ENCODE data around the gene DFFA.
"Not testable (repeated sequence)": the region's sequence is repeated elsewhere in the genome, so short reads cannot be mapped to it uniquely, and the experiment has no call there.

The DFFA gene

DNA sequence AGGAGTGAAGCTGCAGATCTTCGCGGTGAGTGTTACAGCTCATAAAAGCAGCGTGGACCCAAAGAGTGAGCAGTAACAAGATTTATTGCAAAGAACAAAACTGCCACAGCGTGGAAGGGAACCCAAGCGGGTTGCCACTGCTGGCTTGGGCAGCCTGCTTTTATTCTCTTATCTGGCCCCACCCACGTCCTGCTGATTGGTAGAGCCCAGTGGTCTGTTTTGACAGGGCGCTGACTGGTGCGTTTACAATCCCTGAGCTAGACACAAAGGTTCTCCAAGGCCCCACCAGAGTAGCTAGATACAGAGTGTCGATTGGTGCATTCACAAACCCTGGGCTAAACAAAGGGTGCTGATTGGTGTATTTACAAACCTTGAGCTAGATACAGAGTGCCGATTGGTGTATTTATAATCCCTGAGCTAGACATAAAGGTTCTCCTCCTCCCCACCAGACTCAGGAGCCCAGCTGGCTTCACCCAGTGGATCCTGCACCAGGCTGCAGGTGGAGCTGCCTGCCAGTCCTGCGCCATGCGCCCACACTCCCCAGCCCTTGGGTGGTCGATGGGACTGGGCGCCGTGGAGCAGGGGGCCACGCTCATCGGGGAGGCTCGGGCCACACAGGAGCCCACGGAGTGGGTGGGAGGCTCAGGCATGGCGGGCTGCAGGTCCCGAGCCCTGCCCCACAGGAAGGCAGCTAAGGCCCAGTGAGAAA, 46.3 kb downstream of the DFFA start:
- DNase-seq = not testable (repeated sequence)

DNA sequence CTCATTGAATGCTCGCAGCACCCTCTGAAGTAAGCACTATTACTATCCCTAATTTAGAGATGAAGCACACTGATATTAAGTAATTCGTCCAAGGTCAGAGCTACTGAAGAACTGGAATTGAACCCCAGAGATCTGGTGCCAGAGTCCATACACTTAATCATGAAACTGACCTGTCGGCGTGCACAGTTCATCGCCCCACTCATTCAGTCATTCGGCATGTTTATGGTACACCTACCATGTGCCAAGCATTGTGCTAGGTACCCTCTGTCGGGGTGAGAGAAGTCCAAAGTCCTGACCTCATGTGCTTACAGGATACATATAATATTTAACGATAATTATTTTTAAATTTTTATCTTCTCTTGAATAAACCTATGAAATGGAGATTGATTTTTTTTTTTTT, 47.7 kb downstream of the DFFA start:
- DNase-seq = no peak

DNA sequence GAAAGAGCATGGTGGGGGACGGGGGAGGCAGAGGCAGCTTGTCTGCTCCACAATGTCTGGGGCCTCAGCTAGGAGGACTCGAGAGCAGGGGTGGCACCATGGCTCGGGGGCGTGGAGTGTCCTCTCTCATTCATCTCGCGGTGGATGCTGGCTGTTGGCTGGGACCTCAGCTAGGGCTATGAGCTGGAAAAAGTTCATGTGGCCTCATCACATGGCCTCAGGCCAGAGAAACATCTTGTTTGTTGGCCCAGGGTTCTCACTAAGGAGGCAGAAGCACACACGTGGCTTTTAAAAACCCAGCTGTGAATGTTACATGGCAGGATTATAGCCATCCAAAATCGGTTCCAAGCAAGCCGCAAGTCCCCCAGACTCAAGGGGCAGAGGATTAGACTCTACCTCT, 48.3 kb downstream of the DFFA start:
- no peak for DNase-seq

DNA sequence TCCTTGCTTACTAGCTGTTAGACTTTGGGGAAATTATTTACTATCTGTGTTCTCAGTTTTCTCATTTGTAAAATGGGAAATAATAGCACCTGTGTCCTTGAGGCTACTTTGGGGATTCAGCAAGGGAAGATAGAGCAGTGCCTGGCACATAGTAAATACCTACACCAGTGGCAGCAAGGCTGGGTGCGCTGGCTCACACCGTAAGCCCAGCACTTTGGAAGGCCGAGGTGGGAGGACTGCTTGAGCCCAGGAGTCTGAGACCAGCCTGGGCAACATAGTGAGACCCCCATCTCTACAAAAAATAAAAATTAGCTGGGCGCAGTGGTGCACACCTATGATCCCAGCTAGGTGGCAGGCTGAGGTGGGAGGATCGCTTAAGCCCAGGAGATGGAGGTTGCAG, 50.7 kb downstream of the DFFA start:
- no peak for DNase-seq

DNA sequence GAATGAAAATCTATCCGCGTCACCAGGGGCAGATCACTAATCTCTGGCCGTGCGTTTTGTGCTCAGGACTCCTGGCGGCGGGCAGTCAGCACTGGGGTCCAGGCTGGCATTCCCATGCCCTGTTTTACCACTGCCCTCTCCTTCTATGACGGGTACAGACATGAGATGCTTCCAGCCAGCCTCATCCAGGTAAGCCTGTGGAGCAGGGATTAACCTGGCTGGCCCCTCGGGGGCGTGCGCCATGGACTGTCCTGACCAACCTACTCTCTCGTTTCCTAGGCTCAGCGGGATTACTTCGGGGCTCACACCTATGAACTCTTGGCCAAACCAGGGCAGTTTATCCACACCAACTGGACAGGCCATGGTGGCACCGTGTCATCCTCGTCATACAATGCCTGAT, 53.0 kb downstream of the DFFA start:
- DNase-seq = no peak

DNA sequence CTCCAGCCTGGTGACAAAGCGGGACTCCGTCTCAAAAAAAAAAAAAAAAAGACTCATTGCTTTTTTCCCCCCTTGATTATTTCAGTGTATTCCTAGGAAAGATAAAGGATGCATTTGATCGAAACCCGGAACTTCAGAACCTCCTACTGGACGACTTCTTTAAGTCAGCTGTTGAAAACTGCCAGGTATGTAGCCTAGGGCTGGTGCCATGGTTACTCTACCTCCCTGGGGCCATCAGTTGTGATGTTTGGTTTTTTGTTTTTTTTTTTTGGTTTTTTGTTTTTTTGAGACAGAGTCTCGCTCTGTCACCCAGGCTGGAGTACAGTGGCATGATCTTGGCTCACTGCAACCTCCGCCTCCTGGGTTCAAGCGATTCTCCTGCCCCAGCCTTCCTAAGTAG, 53.6 kb downstream of the DFFA start:
- not testable (repeated sequence) for DNase-seq

DNA sequence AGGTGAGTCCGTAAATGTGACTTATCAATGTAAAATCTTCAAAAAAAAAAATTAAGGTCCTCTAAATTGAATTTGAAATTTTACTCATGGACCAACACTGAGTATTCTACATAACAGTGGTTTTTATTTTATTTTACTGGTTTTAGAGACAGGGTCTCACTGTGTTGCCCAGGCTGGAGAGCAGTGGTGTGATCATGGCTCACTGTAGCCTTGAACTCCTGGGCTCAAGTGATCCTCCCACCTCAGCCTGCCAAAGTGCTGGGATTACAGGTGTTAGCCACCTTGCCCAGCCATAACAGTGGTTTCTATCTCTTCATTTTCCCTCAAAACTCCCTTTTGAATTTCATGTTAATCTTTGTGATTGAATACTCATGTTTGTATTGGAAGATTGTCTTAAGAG, 56.4 kb downstream of the DFFA start:
- DNase-seq = not testable (repeated sequence)

DNA sequence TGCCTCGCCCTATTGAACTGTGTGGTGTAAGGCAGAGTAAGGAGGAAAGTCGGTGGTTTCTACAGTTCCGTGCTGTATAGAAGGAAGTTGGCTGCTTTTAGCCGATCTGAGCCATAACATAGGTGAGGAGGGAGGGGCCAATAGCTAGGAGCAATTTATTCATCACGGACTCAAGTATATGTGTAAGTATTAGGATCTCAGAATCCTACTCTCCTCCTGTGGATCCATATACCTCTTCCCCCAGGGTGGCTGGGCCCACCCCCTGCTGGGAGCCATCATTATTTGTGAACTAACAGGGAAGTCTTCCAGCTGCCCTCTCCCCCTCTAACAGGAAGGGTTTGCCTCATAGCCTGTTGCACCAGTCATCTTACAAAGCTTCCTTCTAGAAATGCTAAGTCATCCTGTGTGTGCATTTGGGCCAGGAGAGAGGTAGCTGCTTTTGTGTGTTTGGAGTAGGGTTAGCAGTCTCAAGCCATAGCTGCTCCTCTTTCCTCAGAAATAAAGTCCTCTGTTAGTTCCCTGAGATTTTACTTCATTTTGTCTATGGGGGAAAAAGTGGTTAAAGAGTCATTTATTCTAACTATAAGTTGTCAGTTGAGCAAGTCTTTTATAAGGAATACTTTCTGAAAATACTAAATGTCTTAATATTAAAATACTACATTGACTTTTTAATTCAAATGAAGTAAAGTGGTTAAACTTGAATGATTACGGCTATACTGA, 57.0 kb downstream of the DFFA start:
- DNase-seq = no peak

DNA sequence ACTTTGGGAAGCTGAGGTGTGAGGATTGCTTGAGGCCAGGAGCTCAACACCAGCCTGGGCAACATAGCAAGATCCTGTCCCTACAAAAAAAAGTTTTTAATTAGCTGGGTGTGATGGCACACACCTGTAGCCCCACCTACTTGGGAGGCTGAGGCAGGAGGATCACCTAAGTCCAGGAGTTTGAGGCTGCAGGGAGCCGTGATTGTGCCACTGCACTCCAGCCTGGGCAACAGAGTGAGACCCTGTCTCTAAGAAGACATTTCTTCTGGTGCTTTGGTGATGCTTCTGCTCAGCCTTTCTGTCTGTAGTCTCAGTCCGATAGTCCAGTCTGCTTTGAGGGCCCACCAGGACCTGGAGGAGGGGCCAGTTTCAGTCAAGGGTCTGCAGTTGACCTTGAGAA, 65.1 kb downstream of the DFFA start:
- no peak for DNase-seq
